Mesenchymal stem cell (in vitro differentiated cells and primary cell): ENCODE measurements around the gene RBMS1.

ENCODE experiments used
- DNase-seq: peaks from one replicate; pipeline ENCODE4 v3.0.0-alpha.2; 2013
- H2AFZ ChIP-seq: one replicate; pipeline ENCODE4 v1.6.1; 2013; ENCODE audit warnings: low read depth, mild to moderate bottlenecking, control low read depth, inconsistent platforms, low read length, moderate library complexity
- H2AK5ac ChIP-seq: 2 replicates; pipeline ENCODE4 v1.6.1; 2013; ENCODE audit warnings: low read length, moderate library complexity, mild to moderate bottlenecking, inconsistent platforms; ENCODE audit not compliant: severe bottlenecking
- H2BK120ac ChIP-seq: one replicate; pipeline ENCODE4 v1.6.1; 2013; ENCODE audit warnings: low read depth, mild to moderate bottlenecking, inconsistent platforms, low read length, moderate library complexity
- H2BK12ac ChIP-seq, 2 experiments: one replicate each; pipeline ENCODE4 v1.6.1; 2013; ENCODE audit warnings: inconsistent platforms in 2 of 2, low read length in 2 of 2, mild to moderate bottlenecking in 2 of 2, moderate library complexity in 2 of 2, control low read depth in 1 of 2
- H2BK15ac ChIP-seq: one replicate; pipeline ENCODE4 v1.6.1; 2013; ENCODE audit warnings: mild to moderate bottlenecking, low read depth, inconsistent platforms; ENCODE audit not compliant: poor library complexity, severe bottlenecking
- H2BK5ac ChIP-seq: 2 replicates; pipeline ENCODE4 v1.6.1; 2013; ENCODE audit warnings: low read depth, mild to moderate bottlenecking, low read length, control low read depth, inconsistent platforms; ENCODE audit not compliant: poor library complexity, severe bottlenecking
- H3K14ac ChIP-seq, 2 experiments: one replicate each; pipeline ENCODE4 v1.6.1; 2013; ENCODE audit warnings: inconsistent platforms in 2 of 2, low read length in 2 of 2, control low read depth in 1 of 2, mild to moderate bottlenecking in 1 of 2, moderate library complexity in 1 of 2
- H3K18ac ChIP-seq, 2 experiments: one replicate each; pipeline ENCODE4 v1.6.1; 2013; ENCODE audit warnings: inconsistent platforms in 2 of 2, low read length in 2 of 2, control low read depth in 1 of 2, low read depth in 1 of 2, mild to moderate bottlenecking in 1 of 2
- H3K23ac ChIP-seq, 2 experiments: one replicate each; pipeline ENCODE4 v1.6.1; 2013; ENCODE audit warnings: inconsistent platforms in 2 of 2, low read length in 2 of 2, mild to moderate bottlenecking in 2 of 2, moderate library complexity in 2 of 2, control low read depth in 1 of 2
- H3K27ac ChIP-seq: 2 replicates; pipeline ENCODE4 v1.5.1; 2013; ENCODE audit warnings: mild to moderate bottlenecking, moderate library complexity, low read length, control low read depth, inconsistent platforms; ENCODE audit not compliant: poor library complexity, severe bottlenecking
- H3K27me3 ChIP-seq, 2 experiments: 2 replicates each; pipeline versions ENCODE4 v1.6.1 to v1.7.0; 2013; ENCODE audit warnings: low read length in 2 of 2, mild to moderate bottlenecking in 2 of 2, moderate library complexity in 2 of 2, control low read depth in 1 of 2, inconsistent platforms in 1 of 2; ENCODE audit not compliant: control insufficient read depth in 1 of 2, insufficient read depth in 1 of 2
- H3K36me3 ChIP-seq, 2 experiments: 2 replicates each; pipeline versions ENCODE4 v1.6.1 to v1.7.0; 2013; ENCODE audit warnings: low read length in 2 of 2, control low read depth in 1 of 2, inconsistent platforms in 1 of 2, low read depth in 1 of 2, mild to moderate bottlenecking in 1 of 2; ENCODE audit not compliant: insufficient read depth in 2 of 2, control insufficient read depth in 1 of 2
- H3K4ac ChIP-seq, 2 experiments: one replicate each; pipeline ENCODE4 v1.6.1; 2013; ENCODE audit warnings: inconsistent platforms in 2 of 2, low read length in 2 of 2, mild to moderate bottlenecking in 2 of 2, moderate library complexity in 2 of 2, control low read depth in 1 of 2, low read depth in 1 of 2
- H3K4me1 ChIP-seq: 2 replicates; pipeline ENCODE4 v1.6.1; 2013; ENCODE audit warnings: low read depth, low read length, control low read depth; ENCODE audit not compliant: control insufficient read depth, insufficient read depth
- H3K4me2 ChIP-seq: 2 replicates; pipeline ENCODE4 v1.6.1; 2013; ENCODE audit warnings: low read length, mild to moderate bottlenecking, inconsistent platforms; ENCODE audit not compliant: poor library complexity, severe bottlenecking
- H3K4me3 ChIP-seq, 2 experiments: 2 replicates each; pipeline versions ENCODE4 v1.5.1 to v1.7.0; 2013; ENCODE audit warnings: low read length in 2 of 2, mild to moderate bottlenecking in 2 of 2, control low read depth in 1 of 2, low read depth in 1 of 2; ENCODE audit not compliant: insufficient read depth in 1 of 2
- H3K79me1 ChIP-seq: replicated peaks from 2 replicates; pipeline ENCODE4 v1.6.1; 2013; ENCODE audit warnings: mild to moderate bottlenecking, control low read depth, low read length, inconsistent platforms; ENCODE audit not compliant: poor library complexity, severe bottlenecking
- H3K9ac ChIP-seq: 2 replicates; pipeline ENCODE4 v1.7.0; 2013; ENCODE audit warnings: mild to moderate bottlenecking, low read length, moderate library complexity
- H3K9me3 ChIP-seq: 2 replicates; pipeline ENCODE4 v1.7.0; 2013; ENCODE audit warnings: mild to moderate bottlenecking, low read length; ENCODE audit not compliant: control insufficient read depth
- H4K8ac ChIP-seq: one replicate; pipeline ENCODE4 v1.6.1; 2013; ENCODE audit warnings: inconsistent platforms, mild to moderate bottlenecking, low read length, moderate library complexity
- H4K91ac ChIP-seq: one replicate; pipeline ENCODE4 v1.6.1; 2013; ENCODE audit warnings: mild to moderate bottlenecking, low read length, inconsistent platforms
- WGBS: methylation state at CpG from one replicate; pipeline ENCODE4 v1.1.7; 2013; ENCODE audit warnings: mixed read lengths; 5-methylcytosine and 5-hydroxymethylcytosine counted together

RBMS1 gene

DNA sequence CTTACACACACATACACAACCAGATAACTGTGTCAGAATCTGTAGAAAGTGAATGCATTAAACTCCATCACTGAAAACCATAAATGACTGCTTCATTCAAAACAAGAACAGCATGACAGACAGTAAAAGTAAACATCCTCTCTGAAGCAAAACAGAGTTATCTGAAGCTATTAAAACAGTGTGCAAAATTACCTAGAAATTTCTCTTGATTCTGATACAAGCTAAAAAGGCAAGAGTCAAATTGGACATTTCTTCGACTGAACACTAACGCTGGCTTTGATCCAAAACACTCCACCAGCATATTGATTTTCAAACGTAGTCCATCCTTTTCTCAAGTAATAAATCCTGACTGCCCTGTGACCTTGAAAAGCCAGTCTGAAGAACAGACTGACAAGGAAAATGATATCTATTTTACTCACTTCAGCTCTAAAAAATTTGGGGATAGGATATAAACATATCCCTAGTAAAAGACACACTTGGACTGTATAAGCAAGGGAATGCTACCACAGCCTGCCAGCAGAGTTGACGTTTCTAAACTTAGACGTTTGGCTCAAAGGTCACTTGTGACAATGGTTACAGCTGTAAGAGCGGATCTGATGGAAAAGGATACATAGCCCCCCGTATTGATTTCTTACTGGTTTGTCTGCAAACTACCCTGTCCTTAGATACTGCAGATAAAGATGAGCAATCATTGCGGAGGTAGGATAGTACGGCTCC lies 164.6 kb downstream of the RBMS1 start:
- Histone ChIP-seq H2BK15ac (no peak overlapping the region), H3K27me3 (no peaks in the 10 kb centered on the region), H3K4ac (no peak overlapping the region), H4K91ac (no peak overlapping the region), H2BK12ac (no peak overlapping the region), H3K18ac (no peak overlapping the region), H3K9ac (peak overlapping the region; percentile 34), H4K8ac (no peak overlapping the region), H3K9me3 (no peaks in the 10 kb centered on the region), H2AFZ (no peak overlapping the region), H2AK5ac (no peak overlapping the region), H3K23ac (no peak overlapping the region), H3K36me3 (peaks cover 0 to 48% of the 10 kb centered on the region in 2 experiments), H3K14ac (no peak overlapping the region), H3K4me1 (peaks cover 5% of the 10 kb centered on the region), H2BK120ac (no peak overlapping the region), H3K4me2 (no peak overlapping the region), H3K27ac (no peak overlapping the region), H3K79me1 (peaks cover 11% of the 10 kb centered on the region), H2BK5ac (no peak overlapping the region), H3K4me3 (no peak overlapping the region)
- WGBS: 33% methylated on average over 7 of the region's 9 CpGs
- peak; percentile 42 for DNase-seq

- H3K18ac ChIP-seq: no peak overlapping the region
- no peak for DNase-seq
- H3K23ac ChIP-seq: no peak overlapping the region
- H4K8ac ChIP-seq: no peak overlapping the region
- no peaks in the 10 kb centered on the region for H3K9me3 ChIP-seq
- H3K36me3 ChIP-seq: peaks cover 3 to 51% of the 10 kb centered on the region in 2 experiments
- H3K4me1 ChIP-seq: peaks cover 5% of the 10 kb centered on the region
- no peak overlapping the region for H2AFZ ChIP-seq
- H3K14ac ChIP-seq: no peak overlapping the region
- H4K91ac ChIP-seq: no peak overlapping the region
- no peak overlapping the region for H2BK12ac ChIP-seq
- no peak overlapping the region for H3K4me2 ChIP-seq
- H2BK15ac ChIP-seq: no peak overlapping the region
- peak overlapping the region; percentile 49 for H3K9ac ChIP-seq
- no peak overlapping the region for H3K27ac ChIP-seq
- no peaks in the 10 kb centered on the region for H3K27me3 ChIP-seq
- no peak overlapping the region for H3K4me3 ChIP-seq
- peaks cover 7% of the 10 kb centered on the region for H3K79me1 ChIP-seq
- no peak overlapping the region for H3K4ac ChIP-seq
- H2AK5ac ChIP-seq: no peak overlapping the region
- H2BK120ac ChIP-seq: no peak overlapping the region
- H2BK5ac ChIP-seq: no peak overlapping the region
Observed at GRCh38 chr2:160326786-160327185, 166.8 kb downstream of the RBMS1 start.

DNA sequence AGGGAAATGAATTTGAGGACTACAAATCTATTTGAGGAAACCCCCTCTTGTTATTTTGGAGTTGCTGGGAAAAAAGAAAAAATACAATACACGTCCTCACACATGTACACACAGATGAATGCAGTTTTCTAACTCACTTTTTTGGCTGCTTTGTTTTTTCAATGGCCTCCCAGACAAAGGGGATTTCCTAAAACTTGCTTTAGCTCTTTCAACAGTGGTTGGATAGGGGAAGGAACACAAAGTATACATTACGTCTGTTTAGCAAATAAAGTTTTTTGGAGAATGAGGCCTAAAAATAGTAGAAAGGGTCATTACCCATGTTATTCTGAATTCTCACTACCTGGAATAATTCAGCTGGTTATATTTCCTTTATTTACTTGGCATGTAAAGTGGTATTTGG lies 168.2 kb downstream of the RBMS1 start:
- Histone ChIP-seq H3K4me3 (no peak overlapping the region), H3K9me3 (no peaks in the 10 kb centered on the region), H2BK120ac (no peak overlapping the region), H3K18ac (no peak overlapping the region), H3K4me2 (no peak overlapping the region), H4K8ac (no peak overlapping the region), H3K23ac (no peak overlapping the region), H3K27me3 (no peaks in the 10 kb centered on the region), H3K9ac (peak overlapping the region; percentile 3), H3K14ac (no peak overlapping the region), H2AFZ (no peak overlapping the region), H3K36me3 (peaks cover 4 to 46% of the 10 kb centered on the region in 2 experiments), H3K27ac (no peak overlapping the region), H2BK15ac (no peak overlapping the region), H3K79me1 (peaks cover 10% of the 10 kb centered on the region), H2BK12ac (no peak overlapping the region), H3K4me1 (peaks cover 6% of the 10 kb centered on the region), H2BK5ac (no peak overlapping the region), H4K91ac (no peak overlapping the region), H3K4ac (no peak overlapping the region), H2AK5ac (no peak overlapping the region)
- no peak for DNase-seq
- 83% methylated on average over 1 of the region's 2 CpGs for WGBS

GRCh38 chr2:160324917-160325316 lies 168.7 kb downstream of the RBMS1 start:
- Histone ChIP-seq H3K4me1 (peaks cover 6% of the 10 kb centered on the region), H3K27me3 (no peaks in the 10 kb centered on the region), H4K8ac (no peak overlapping the region), H3K4ac (no peak overlapping the region), H2AK5ac (no peak overlapping the region), H3K79me1 (peaks cover 12% of the 10 kb centered on the region), H2BK12ac (no peak overlapping the region), H3K4me2 (no peak overlapping the region), H3K9me3 (no peaks in the 10 kb centered on the region), H3K9ac (peak overlapping the region; percentile 3), H2BK15ac (no peak overlapping the region), H4K91ac (no peak overlapping the region), H3K14ac (no peak overlapping the region), H3K23ac (no peak overlapping the region), H2AFZ (no peak overlapping the region), H2BK120ac (no peak overlapping the region), H3K18ac (no peak overlapping the region), H3K27ac (no peak overlapping the region), H3K36me3 (peaks cover 9 to 47% of the 10 kb centered on the region in 2 experiments), H3K4me3 (no peak overlapping the region), H2BK5ac (no peak overlapping the region)
- 90% methylated on average over 3 of the region's 3 CpGs for WGBS
- peak; percentile 63 for DNase-seq
